K562 (cell line): Measurements from ENCODE around the gene CREB3L4.

Experiments used
- CAMTA2 ChIP-seq: fragments of 250-450 bp; sonication (Bioruptor Pico); conservative IDR thresholded peaks from 2 replicates; pipeline ENCODE4 v1.5.1; 2022
- CSDE1 ChIP-seq, 2 experiments: fragments of 450-650 bp; IDR thresholded peaks; 2 replicates each; pipeline ENCODE4 v1.6.1; 2016; ENCODE audit warnings: mild to moderate bottlenecking in 1 of 2
- CTCF ChIP-seq, 3 experiments: IDR thresholded peaks in 2 of 3; conservative IDR thresholded peaks in 1 of 3; 2 replicates each; pipeline ENCODE4 v1.5.1; 2011 to 2012; ENCODE audit warnings: low read length in 3 of 3, mild to moderate bottlenecking in 3 of 3, control low read depth in 2 of 3, improper control_type of control experiment in 1 of 3, inconsistent platforms in 1 of 3, low read depth in 1 of 3, mixed read lengths in 1 of 3, moderate library complexity in 1 of 3; ENCODE audit not compliant: insufficient read depth in 2 of 3
- HDGF ChIP-seq: fragments of 450-650 bp; IDR thresholded peaks from 2 replicates; pipeline ENCODE4 v1.6.1; 2016
- JUNB ChIP-seq: fragments of 450-650 bp; formaldehyde crosslinking; conservative IDR thresholded peaks from 2 replicates; pipeline ENCODE4 v1.4.0; 2020; ENCODE audit warnings: mild to moderate bottlenecking
- KDM5B ChIP-seq: fragments of 200-600 bp; sonication (generic); IDR thresholded peaks from 2 replicates; pipeline ENCODE4 v1.6.1; 2012; ENCODE audit warnings: low read depth, mild to moderate bottlenecking, moderate library complexity, low read length, control low read depth, inconsistent platforms; ENCODE audit not compliant: insufficient replicate concordance
- NFIC ChIP-seq: fragments of 450-650 bp; IDR thresholded peaks from 2 replicates; pipeline ENCODE4 v1.6.1; 2017; ENCODE audit warnings: mild to moderate bottlenecking, inconsistent platforms
- TBP ChIP-seq: optimal IDR thresholded peaks from 2 replicates; pipeline ENCODE3; 2011; ENCODE audit warnings: low read depth, low read length, improper control_type of control experiment
- TRIM28 ChIP-seq: fragments of 450-650 bp; IDR thresholded peaks from 2 replicates; pipeline ENCODE4 v1.6.1; 2017
- YY1 ChIP-seq, 3 experiments: IDR thresholded peaks; 2 replicates each; pipeline ENCODE4 v1.6.1; 2011; ENCODE audit warnings: low read length in 2 of 3, mild to moderate bottlenecking in 2 of 3, moderate library complexity in 2 of 3, borderline replicate concordance in 1 of 3, control low read depth in 1 of 3, low read depth in 1 of 3; ENCODE audit not compliant: insufficient read depth in 3 of 3, insufficient replicate concordance in 2 of 3, control insufficient read depth in 1 of 3, insufficient read length in 1 of 3; ENCODE audit errors: extremely low read depth in 1 of 3
- ZNF232 ChIP-seq: sonication (generic); formaldehyde crosslinking; IDR thresholded peaks from 2 replicates; pipeline ENCODE4 v1.8.0; 2022; ENCODE audit warnings: mild to moderate bottlenecking, missing genetic modification reagents
- ZNF561 ChIP-seq: fragments of 450-650 bp; formaldehyde crosslinking; conservative IDR thresholded peaks from 2 replicates; pipeline ENCODE4 v1.4.0; 2020; ENCODE audit warnings: mild to moderate bottlenecking, moderate library complexity
- TF ChIP-seq, protein P1 (sequence below), 2 experiments: fragments of 450-650 bp in 1 of 2; sonication (generic) in 1 of 2; formaldehyde crosslinking in 1 of 2; IDR thresholded peaks; 2 replicates each; pipeline versions ENCODE4 v1.7.1 to v1.9.0; 2016 to 2022; ENCODE audit warnings: inconsistent platforms in 1 of 2, mild to moderate bottlenecking in 1 of 2, missing genetic modification reagents in 1 of 2

DNA sequence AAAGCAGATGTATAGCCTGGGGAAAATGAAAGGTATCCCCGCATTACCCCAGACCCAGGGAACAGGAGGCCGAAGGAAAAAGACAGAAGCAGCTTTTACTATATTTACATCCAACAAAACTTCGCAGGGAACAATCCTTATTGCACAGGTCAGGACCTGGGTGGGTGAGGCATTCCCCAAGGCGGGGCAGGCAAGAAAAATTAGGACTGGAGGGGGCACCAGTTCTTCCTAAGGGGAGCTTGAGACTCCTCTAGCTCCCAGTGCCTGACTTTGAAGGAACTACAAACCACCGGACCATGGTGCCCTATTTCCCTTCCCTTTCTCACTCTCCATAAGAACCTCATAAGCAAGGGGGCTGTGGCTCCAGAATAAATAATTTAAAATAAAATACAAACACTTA, 38.3 kb upstream of the CREB3L4 start:
- TF ChIP-seq JUNB (CRISPR knock-in tag): no peak
- no peak for TF ChIP-seq HDGF
- TF ChIP-seq CSDE1 (IDR thresholded peaks at IDR 0.05): no peak
- no peak for TF ChIP-seq NFIC
- no peak for TF ChIP-seq CAMTA2 (CRISPR knock-in tag)
- no peak for TF ChIP-seq TBP
- no peak for TF ChIP-seq TRIM28
- TF ChIP-seq, protein P1, sequence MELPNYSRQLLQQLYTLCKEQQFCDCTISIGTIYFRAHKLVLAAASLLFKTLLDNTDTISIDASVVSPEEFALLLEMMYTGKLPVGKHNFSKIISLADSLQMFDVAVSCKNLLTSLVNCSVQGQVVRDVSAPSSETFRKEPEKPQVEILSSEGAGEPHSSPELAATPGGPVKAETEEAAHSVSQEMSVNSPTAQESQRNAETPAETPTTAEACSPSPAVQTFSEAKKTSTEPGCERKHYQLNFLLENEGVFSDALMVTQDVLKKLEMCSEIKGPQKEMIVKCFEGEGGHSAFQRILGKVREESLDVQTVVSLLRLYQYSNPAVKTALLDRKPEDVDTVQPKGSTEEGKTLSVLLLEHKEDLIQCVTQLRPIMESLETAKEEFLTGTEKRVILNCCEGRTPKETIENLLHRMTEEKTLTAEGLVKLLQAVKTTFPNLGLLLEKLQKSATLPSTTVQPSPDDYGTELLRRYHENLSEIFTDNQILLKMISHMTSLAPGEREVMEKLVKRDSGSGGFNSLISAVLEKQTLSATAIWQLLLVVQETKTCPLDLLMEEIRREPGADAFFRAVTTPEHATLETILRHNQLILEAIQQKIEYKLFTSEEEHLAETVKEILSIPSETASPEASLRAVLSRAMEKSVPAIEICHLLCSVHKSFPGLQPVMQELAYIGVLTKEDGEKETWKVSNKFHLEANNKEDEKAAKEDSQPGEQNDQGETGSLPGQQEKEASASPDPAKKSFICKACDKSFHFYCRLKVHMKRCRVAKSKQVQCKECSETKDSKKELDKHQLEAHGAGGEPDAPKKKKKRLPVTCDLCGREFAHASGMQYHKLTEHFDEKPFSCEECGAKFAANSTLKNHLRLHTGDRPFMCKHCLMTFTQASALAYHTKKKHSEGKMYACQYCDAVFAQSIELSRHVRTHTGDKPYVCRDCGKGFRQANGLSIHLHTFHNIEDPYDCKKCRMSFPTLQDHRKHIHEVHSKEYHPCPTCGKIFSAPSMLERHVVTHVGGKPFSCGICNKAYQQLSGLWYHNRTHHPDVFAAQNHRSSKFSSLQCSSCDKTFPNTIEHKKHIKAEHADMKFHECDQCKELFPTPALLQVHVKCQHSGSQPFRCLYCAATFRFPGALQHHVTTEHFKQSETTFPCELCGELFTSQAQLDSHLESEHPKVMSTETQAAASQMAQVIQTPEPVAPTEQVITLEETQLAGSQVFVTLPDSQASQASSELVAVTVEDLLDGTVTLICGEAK (IDR thresholded peaks at IDR 0.05): no peak
- TF ChIP-seq, protein P1 (CRISPR knock-in tag; IDR thresholded peaks at IDR 0.05): no peak
- TF ChIP-seq CTCF (IDR thresholded peaks at IDR 0.05 in 2 of 3, conservative IDR thresholded peaks at IDR 0.05 in 1 of 3; ENCODE audit: insufficient read depth in 2 of 3, low read depth in 1 of 3, low read length in 3 of 3): no peak
- no peak for TF ChIP-seq ZNF561 (CRISPR knock-in tag)
- no peak for TF ChIP-seq ZNF232 (CRISPR knock-in tag)
- no peak for TF ChIP-seq YY1 (IDR thresholded peaks at IDR 0.05; ENCODE audit: borderline replicate concordance in 1 of 3, control insufficient read depth in 1 of 3, extremely low read depth in 1 of 3, insufficient read depth in 3 of 3, insufficient read length in 1 of 3, insufficient replicate concordance in 2 of 3, low read depth in 1 of 3, low read length in 2 of 3)
- no peak for TF ChIP-seq KDM5B
